ENCODE results near the gene CHMP5. TPM values are rescaled to one million over a fixed set of nuclear protein-coding genes. Genes with fewer than 3 reads are reported as not detected.

Gene CHMP5
- 73.2 and 77.4 TPM in 2 replicates for total RNA-seq

DNA sequence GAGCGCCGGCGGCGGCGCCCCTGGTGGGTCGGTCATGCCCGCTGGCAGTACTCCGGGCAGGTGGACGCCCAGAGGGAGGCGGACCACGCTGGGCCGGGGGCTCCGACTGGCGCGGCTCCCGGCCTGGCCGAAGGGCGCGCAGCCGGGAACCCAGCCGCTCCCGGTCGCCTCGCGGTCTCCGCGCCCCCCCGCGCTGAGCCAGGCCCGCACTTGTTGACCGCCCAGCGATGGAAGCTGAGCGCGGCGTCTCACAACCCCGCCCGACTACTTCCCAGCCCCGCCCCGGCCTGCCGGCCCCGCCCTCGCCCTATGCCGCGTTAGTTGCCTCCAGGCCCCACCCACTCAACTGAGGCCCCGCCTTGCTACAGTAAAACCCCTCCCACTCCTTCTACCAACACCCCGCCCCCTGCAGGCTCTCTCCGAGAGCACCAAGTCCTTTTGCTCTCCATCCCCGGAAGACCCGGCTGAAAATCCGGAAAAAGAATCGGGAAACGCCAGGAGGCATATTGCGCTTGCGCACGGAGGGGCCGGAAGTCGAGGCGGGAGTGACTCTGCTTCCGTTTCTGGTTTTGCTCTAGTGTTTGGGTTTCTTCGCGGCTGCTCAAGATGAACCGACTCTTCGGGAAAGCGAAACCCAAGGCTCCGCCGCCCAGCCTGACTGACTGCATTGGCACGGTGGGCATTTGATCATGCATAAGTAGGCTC lies at the start of gene CHMP5, which contains the start of gene BAG1:
TSS of gene CHMP5 (plus strand) at position 577 of the 705 bp plus-strand sequence. CDS start at position 607, 30 bp downstream.
TSS of gene BAG1 (minus strand) at position 236 of the 705 bp plus-strand sequence.

GRCh38 chr9:33239921-33240320 lies 24.9 kb upstream of the CHMP5 start, which contains the start of gene SPINK4:
Gene SPINK4 (plus strand): TSS chr9:33240167. CDS start chr9:33240209, 42 bp downstream.

DNA sequence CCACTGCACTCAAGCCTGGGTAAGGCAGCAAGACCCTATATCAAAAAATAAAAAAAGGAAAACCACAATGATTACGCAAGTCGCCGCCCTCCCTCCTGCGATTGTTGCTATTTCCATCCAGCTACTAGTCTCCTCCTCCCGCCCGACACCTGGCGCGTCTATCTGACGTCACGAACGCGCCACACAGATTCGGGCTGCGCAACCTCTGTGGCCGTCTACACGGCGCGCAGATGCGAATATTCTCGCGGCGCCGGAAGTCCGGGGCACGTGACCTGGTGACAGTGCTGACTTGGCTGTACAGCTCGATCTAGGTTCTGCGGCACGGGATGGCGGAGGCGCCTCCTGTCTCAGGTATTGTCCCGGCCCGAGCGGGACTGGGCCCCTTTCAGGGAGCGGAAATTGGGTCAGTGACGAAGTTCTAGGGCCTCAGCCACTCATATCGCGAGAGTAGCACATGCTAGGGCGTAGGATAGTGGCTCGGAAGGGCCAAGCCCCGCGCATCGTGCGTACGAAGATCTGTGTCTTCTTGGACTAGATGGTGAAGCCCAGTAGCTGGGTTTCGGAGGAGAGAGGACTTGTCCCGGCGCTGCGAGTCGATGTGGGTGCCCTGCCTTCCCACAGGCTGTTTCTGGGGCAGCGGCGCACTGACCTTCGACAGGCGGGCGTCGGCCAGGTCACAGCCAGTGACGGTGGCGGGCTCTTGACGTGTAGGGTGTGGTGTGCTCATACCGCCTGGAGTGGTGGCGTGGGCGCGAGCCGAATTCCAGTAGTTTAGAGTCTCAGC lies 25.6 kb downstream of the CHMP5 start, which contains the start of gene NFX1:
TSS of gene NFX1 (plus strand) at position 270 of the 784 bp plus-strand sequence. CDS start at position 327, 57 bp downstream.

Other genes starting within 250 kb of the CHMP5 start
- gene DNAJA1, start 239.8 kb upstream of the CHMP5 start, total RNA-seq: 154 and 165 TPM in 2 replicates
- gene SMU1, start 188.4 kb upstream of the CHMP5 start, total RNA-seq: 31.0 and 33.3 TPM in 2 replicates
- gene B4GALT1, start 97.7 kb upstream of the CHMP5 start, total RNA-seq: 35.2 and 39.3 TPM in 2 replicates
- not detected in 2 replicates for gene SPINK4, start 24.9 kb upstream of the CHMP5 start, total RNA-seq
- 57.5 and 58.1 TPM in 2 replicates for gene BAG1, start 341 bp upstream of the CHMP5 start, total RNA-seq
- 24.6 and 27.1 TPM in 2 replicates for gene NFX1, start 25.5 kb downstream of the CHMP5 start, total RNA-seq
- gene AQP7, start 137.5 kb downstream of the CHMP5 start, total RNA-seq: 0.13 TPM in 1 of 2 replicates, not detected in the other
- gene AQP3, start 182.5 kb downstream of the CHMP5 start, total RNA-seq: 0.36 TPM in 1 of 2 replicates, not detected in the other
- 35.2 and 35.7 TPM in 2 replicates for gene NOL6, start 208.9 kb downstream of the CHMP5 start, total RNA-seq